ENCODE results near the gene SULT1C4.
"Not testable (repeated sequence)": the region's sequence is repeated elsewhere in the genome, so short reads cannot be mapped to it uniquely, and the experiment has no call there.

The SULT1C4 gene

DNA sequence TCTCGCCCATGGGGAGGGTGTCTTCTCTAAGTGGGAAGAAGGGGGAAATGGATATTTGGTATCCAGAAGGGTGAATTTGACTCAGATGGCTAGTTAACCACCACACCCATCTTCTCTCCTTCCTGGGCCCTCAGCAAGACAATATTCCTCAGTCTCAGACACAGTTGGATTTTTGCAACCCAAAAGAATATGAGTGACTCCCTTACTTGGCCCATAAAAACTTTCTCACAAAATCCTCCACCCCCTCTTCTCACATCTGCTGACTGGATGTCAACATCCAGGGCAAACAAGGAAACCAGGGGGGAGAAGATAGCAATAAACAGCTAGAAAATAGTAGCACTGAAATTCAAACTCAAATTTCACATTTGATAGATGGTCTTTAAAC is 35.9 kb downstream of the SULT1C4 start:
- DNase-seq (ENCODE audit: low read depth): no peak

DNA sequence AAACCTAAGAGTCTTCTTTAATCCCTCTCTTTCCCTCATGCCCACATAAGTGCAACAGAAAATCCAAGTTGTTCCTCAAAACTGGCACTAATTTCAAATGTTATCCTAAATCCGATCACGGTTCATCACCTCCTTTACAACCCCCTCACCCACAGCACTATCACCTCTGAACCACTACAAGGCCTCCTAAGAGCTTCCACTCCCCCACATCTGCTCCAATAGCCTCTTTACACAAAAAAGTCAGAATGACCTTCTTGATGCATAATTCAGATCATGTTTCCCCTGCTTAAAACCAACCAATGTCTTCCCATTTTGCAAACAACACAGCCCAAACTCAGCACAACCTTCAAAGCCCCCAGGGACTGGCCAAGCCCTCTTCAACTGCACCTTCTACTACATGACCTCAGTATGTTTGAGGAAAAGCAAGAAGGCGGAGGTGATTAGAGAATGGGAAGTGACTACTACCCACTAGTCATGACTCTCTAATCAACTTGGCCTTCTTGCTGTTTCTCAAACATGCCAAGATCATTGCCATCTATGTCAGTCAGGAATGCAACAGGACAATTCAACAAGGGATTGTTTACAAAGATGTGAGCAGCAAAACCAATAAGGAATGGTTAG is 36.6 kb downstream of the SULT1C4 start:
- DNase-seq (ENCODE audit: low read depth): no peak

DNA sequence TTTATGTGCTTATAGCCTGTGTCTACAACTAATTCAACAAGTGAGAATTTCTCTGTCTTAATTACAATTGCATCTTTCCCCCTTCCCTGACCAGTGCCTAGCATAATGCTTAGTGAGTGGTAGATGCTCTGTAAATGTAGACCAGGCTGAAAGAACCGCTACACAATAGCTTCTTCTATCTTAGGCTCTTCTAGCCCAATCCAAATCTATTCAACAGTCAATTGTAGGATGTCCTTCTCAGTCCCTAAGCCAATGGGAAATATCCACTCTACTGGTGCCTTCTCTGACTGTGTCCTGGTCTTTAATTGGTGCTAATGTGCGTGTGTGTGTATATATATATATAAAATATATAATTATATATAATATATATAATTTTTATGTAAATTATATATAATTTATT is 37.2 kb downstream of the SULT1C4 start:
- DNase-seq (ENCODE audit: low read depth): no peak

DNA sequence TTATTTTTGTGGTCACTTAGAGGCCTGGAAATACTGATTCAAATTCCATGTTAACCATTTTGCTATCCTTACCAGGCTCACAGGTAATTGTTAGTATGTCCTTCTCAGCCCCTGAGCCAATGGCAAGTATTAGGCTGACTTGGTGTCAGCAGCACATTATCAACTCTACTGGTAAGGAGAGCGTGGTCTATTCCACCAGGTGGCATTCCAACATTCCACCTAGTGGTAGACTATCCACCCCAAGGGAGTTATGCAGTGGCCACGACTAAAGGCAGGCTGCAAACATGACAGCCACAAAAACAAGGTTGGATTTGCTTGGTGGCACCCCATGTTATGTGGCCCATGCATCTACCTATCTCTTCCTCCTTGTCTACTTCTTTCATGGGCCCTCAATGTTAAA is 39.5 kb downstream of the SULT1C4 start:
- DNase-seq (ENCODE audit: low read depth): no peak

DNA sequence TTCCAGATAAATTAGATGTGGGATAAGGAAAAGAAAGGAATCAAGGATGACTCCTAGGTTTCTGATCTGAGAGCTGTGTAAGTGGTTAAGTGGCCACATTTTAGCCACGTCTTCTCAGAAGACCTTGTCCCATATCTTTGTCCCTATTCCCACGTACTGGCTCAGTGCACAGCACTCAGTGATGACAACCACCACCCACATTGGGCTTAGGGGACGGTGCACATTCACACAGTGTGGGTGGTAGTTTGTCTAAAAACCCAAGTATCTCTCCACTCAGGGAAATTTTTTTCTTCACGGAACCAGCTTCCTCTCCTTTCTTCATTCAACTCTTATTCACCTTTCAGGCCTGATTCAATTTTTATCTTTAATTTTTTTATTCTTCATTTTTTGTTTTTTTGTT is 40.7 kb downstream of the SULT1C4 start:
- DNase-seq (ENCODE audit: low read depth): no peak

DNA sequence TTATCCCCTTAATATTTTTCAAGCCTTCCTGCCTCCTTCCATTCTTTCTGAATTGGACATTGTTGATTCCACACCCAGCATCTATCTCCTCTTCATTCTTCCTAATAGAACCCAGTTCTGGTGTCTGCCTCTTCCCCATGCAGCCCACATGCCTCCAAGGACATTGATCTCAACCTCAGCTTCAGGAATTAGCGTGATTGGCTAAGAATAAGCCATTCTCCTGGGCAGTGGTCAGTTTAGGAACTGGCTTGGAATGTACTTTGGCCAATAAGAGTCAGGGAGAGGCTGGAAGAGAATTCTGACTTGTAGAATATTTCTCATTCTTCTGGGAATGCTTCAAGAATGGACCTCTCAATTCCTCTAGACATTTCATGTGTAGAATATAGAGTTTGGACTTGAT is 45.3 kb downstream of the SULT1C4 start:
- no peak for DNase-seq (ENCODE audit: low read depth)

DNA sequence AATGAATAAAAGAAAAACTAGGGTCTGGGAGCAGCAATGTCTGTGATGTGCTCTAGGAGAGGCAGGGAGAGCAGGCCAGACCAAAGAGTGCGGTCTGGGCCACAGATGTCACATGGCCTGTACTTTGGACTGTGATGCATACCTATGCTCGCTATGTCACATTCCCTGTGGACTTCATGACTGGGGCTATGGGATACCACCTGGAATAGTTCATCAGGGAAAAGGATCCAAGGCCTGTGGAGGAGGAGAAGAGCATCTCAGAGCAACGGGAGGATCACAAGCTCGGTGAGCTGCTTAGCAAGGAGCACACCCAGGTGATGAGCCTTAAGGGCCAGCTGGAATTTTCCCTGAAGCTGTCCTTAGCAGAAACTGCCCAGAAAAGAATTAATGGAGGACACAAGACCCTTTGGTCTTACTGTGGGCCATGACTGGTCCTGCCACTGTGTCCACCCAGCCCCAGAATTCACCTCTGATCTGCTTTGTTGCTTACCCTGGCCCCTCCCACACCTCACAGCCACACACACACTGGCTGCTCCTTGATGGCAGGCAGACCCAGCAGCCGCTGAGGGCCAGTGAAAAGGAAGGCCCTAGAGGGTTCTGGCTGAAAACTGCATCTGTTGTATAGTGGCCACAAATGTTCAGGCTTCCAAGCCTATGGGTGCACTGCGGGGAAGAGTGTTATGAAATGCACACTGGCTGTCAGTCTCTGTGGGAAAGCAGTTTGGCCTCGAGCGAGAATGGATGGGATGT is 45.9 kb downstream of the SULT1C4 start:
- no peak for DNase-seq (ENCODE audit: low read depth)

DNA sequence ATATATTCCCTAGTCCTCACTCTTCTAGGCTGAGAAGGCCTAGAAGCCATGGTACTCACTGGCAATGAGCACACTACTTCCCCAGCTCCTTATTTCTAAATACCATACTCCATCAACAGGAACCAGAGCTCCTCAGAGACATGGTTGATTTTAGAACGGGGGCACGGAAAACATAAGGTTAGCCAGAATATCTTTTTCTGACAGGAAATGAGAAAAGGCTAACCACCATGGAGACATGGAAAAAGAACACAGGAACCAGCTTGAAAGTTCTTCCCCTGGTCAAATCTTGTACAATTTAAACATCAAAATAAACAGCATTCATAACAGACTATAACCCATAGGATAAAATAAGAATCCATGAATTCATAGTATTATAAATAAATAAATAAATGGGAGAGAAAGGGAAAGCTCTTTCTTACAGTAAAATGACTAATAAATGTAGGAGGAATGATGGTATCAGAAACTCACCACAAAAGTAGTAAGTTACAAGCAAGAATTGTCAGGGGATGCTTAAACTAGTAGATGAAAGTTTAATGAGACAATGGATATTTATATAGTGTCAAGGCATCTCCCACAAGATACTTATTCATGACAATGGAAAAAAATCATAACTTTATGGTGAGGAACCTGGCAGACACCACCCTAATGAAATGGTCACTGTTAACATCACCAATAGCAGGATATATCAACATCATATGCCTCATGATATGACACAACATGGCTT is 50.7 kb downstream of the SULT1C4 start:
- DNase-seq (ENCODE audit: low read depth): no peak

DNA sequence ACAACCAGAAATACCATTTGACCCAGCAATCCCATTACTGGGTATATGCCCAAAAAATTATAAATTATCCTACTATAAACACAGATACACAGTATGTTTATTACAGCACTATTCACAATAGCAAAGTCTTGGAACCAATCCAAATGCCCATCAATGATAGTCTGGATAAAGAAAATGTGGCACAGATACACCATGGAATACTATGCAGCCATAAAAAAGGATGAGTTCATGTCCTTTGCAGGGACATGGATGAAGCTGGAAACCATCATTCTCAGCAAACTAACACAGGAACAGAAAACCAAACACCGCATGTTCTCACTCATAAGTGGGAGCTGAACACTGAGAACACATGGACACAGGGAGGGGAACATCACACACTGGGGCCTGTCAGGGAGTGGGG is 57.8 kb downstream of the SULT1C4 start:
- DNase-seq (ENCODE audit: low read depth): not testable (repeated sequence)

DNA sequence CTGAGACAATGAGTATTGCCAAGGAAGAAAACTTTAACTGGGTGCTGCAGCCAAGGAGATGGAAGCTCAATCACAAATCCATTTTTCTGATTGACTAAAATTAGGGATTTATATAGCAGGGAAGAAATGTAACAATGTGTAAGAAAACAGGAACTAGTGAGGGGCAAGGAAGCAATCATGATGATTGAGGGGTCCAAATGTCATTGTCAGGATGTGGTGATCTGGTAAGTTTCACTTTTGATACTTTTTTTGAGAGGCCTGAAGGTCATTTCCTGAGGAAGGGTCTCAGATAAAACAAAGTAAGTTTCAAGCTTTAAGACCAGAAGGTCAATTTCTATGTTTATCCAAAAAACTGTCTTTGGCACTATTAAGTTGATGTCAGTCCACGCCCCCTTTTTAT is 59.2 kb downstream of the SULT1C4 start:
- no peak for DNase-seq (ENCODE audit: low read depth)

Data from activated T-cell treated with anti-CD3 and anti-CD28 coated beads for 1 hour (primary cell).